Esophagus squamous epithelium (tissue), 5 donors: ENCODE measurements around the gene SIK3. TPM values are rescaled to one million over a fixed set of nuclear protein-coding genes. Genes with fewer than 3 reads are reported as not detected.

Experiments used
- DNase-seq: peaks from one replicate; lab custom pipeline; 2025; lab: John Stamatoyannopoulos, UW
- H3K27ac ChIP-seq, 4 donors: fragments of 200-600 bp; sonication (generic); one replicate each; pipeline ENCODE4 v1.5.1; 2016 to 2019; ENCODE audit warnings: mild to moderate bottlenecking in 1 of 4
- H3K27me3 ChIP-seq, 4 donors: fragments of 200-600 bp; sonication (generic); 1 replicate in 3 of 4; 2 replicates in 1 of 4; pipeline versions ENCODE4 v1.5.1 to v1.6.0; 2017 to 2021; ENCODE audit warnings: antibody characterized with exemption in 1 of 4
- H3K36me3 ChIP-seq, 3 donors: fragments of 200-600 bp; sonication (generic); one replicate each; pipeline ENCODE4 v1.5.1; 2016 to 2019
- H3K4me1 ChIP-seq, 3 donors: fragments of 200-600 bp; sonication (generic); one replicate each; pipeline ENCODE4 v1.5.1; 2017 to 2019
- H3K4me3 ChIP-seq, 4 donors: fragments of 200-600 bp; sonication (generic); 1 replicate in 3 of 4; 2 replicates in 1 of 4; pipeline ENCODE4 v1.5.1; 2016 to 2019; ENCODE audit warnings: mild to moderate bottlenecking in 2 of 4, moderate library complexity in 1 of 4
- H3K9me3 ChIP-seq, 3 donors: fragments of 200-600 bp; sonication (generic); one replicate each; pipeline ENCODE4 v1.5.1; 2016 to 2019
- POLR2A ChIP-seq, 4 donors: fragments of 450-650 bp; IDR thresholded peaks; one replicate each; pipeline ENCODE4 v1.6.1; 2017; ENCODE audit warnings: antibody characterized with exemption in 4 of 4, mild to moderate bottlenecking in 4 of 4, moderate library complexity in 3 of 4
- WGBS, 2 donors: methylation state at CpG; one replicate each; pipeline ENCODE4 v1.1.5; 2018; 5-methylcytosine and 5-hydroxymethylcytosine counted together
- intact Hi-C: fragments of 100-400 bp; cut with DNase I; formaldehyde crosslinking; loops from one replicate; pipeline ENCODE4 v1.15.0; 2022
- total RNA-seq, 4 donors: library from RNA; depleted of rRNA; stranded (reverse); fragments of >200 nt; gene quantifications; one replicate each; pipeline ENCODE4 v1.1.0, GENCODE V29; 2016
- TF ChIP-seq, protein P1 (sequence below), 6 experiments: fragments of 450-650 bp in 4 of 6; fragments of 200-600 bp in 2 of 6; sonication (generic) in 2 of 6; IDR thresholded peaks; one replicate each; pipeline ENCODE4 v1.5.1; 2016 to 2019; ENCODE audit warnings: antibody characterized with exemption in 6 of 6, mild to moderate bottlenecking in 4 of 6, moderate library complexity in 4 of 6
- donor health status: DM: yes; HTN: yes; CAD: no.

The SIK3 gene
- total RNA-seq, 4 donors from 2014 or later = 16.2 to 35.1 (median 20.3) TPM

- intact Hi-C loops = no loop called here
- no peak for DNase-seq
- H3K36me3 ChIP-seq = peaks cover 0 to 28% (median 0%) of the 10 kb centered on the region in 3 donors
- H3K4me3 ChIP-seq = no peak overlapping the region
- H3K27me3 ChIP-seq = no peaks in the 10 kb centered on the region
- H3K9me3 ChIP-seq = no peaks in the 10 kb centered on the region
- H3K4me1 ChIP-seq = peaks cover 0 to 47% (median 27%) of the 10 kb centered on the region in 3 donors
- H3K27ac ChIP-seq = peak overlapping the region in 1 of 4 donors; percentile 9
- TF ChIP-seq POLR2A (IDR thresholded peaks at IDR 0.05) = no peak
- TF ChIP-seq, protein P1, sequence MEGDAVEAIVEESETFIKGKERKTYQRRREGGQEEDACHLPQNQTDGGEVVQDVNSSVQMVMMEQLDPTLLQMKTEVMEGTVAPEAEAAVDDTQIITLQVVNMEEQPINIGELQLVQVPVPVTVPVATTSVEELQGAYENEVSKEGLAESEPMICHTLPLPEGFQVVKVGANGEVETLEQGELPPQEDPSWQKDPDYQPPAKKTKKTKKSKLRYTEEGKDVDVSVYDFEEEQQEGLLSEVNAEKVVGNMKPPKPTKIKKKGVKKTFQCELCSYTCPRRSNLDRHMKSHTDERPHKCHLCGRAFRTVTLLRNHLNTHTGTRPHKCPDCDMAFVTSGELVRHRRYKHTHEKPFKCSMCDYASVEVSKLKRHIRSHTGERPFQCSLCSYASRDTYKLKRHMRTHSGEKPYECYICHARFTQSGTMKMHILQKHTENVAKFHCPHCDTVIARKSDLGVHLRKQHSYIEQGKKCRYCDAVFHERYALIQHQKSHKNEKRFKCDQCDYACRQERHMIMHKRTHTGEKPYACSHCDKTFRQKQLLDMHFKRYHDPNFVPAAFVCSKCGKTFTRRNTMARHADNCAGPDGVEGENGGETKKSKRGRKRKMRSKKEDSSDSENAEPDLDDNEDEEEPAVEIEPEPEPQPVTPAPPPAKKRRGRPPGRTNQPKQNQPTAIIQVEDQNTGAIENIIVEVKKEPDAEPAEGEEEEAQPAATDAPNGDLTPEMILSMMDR (IDR thresholded peaks at IDR 0.05) = no peak
- WGBS, 2 donors = 60 to 65% methylated on average over 5 of the region's 5 CpGs
Observed at GRCh38 chr11:116928845-116929244, 169.4 kb downstream of the SIK3 start.

GRCh38 chr11:116928102-116928777 is 170.0 kb downstream of the SIK3 start:
- Histone ChIP-seq H3K9me3 (no peaks in the 10 kb centered on the region), H3K4me3 (no peak overlapping the region), H3K36me3 (peaks cover 0 to 28% (median 0%) of the 10 kb centered on the region in 3 donors), H3K4me1 (peaks cover 0 to 47% (median 27%) of the 10 kb centered on the region in 3 donors), H3K27me3 (no peaks in the 10 kb centered on the region), H3K27ac (peak overlapping the region in 1 of 4 donors; percentile 2)
- intact Hi-C loops = no loop called here
- no peak for DNase-seq
- TF ChIP-seq POLR2A (IDR thresholded peaks at IDR 0.05) = no peak
- TF ChIP-seq, protein P1 (IDR thresholded peaks at IDR 0.05) = no peak
- WGBS, 2 donors = 85 to 89% methylated on average over 1 of the region's 1 CpG

GRCh38 chr11:116927163-116927974 is 170.9 kb downstream of the SIK3 start:
- H3K36me3 ChIP-seq = peaks cover 0 to 29% (median 0%) of the 10 kb centered on the region in 3 donors
- no peak overlapping the region for H3K27ac ChIP-seq
- no peak for DNase-seq
- H3K4me1 ChIP-seq = peaks cover 0 to 43% (median 27%) of the 10 kb centered on the region in 3 donors
- H3K9me3 ChIP-seq = no peaks in the 10 kb centered on the region
- no peaks in the 10 kb centered on the region for H3K27me3 ChIP-seq
- WGBS, 2 donors = 70 to 77% methylated on average over 11 of the region's 11 CpGs
- H3K4me3 ChIP-seq = no peak overlapping the region
- intact Hi-C loops = no loop called here
- TF ChIP-seq POLR2A (IDR thresholded peaks at IDR 0.05) = no peak
- TF ChIP-seq, protein P1 (IDR thresholded peaks at IDR 0.05) = peak in 5 of 6 experiments; percentile 7 to 35 (median 26)

- H3K9me3 ChIP-seq = no peaks in the 10 kb centered on the region
- intact Hi-C loops = no loop called here
- H3K27ac ChIP-seq = no peak overlapping the region
- H3K4me3 ChIP-seq = no peak overlapping the region
- H3K36me3 ChIP-seq = peaks cover 0 to 33% (median 0%) of the 10 kb centered on the region in 3 donors
- H3K27me3 ChIP-seq = no peaks in the 10 kb centered on the region
- WGBS, 2 donors = 81 to 87% methylated on average over 7 to 8 of the region's 8 CpGs
- TF ChIP-seq, protein P1 (IDR thresholded peaks at IDR 0.05) = no peak
- TF ChIP-seq POLR2A (IDR thresholded peaks at IDR 0.05) = no peak
- H3K4me1 ChIP-seq = peaks cover 0 to 19% (median 10%) of the 10 kb centered on the region in 3 donors
- DNase-seq = no peak
Observed at GRCh38 chr11:116925050-116925449, 173.2 kb downstream of the SIK3 start.
